Measurements from ENCODE around the gene ADAM11. TPM values are rescaled to one million over a fixed set of nuclear protein-coding genes. Genes with fewer than 3 reads are reported as not detected.

Gene ADAM11
- total and polyA plus RNA-seq, 2 of the 13 experiments (the other 11 are each of a cell fraction or from before 2014, with no cell fraction given), result 0.38 to 0.91 TPM

GRCh38 chr17:44792276-44792675 lies 33.5 kb downstream of the ADAM11 start:
- CTCF ChIA-PET (ENCODE audit: low intra/inter-chr PET ratio, low total read pairs), result no interaction called here
- Histone ChIP-seq H3K27ac (ENCODE audit: extremely low read length, insufficient read depth, low read length) (no peak overlapping the region), H3K27me3 (ENCODE audit: control insufficient read depth in 1 of 2, insufficient read depth in 2 of 2, low read length in 2 of 2) (peaks cover 3 to 12% of the 10 kb centered on the region in 2 experiments; a peak in 3 of 5 replicates), H2AFZ (ENCODE audit: low read length) (no peak overlapping the region), H3K9me3 (ENCODE audit: low read length) (no peaks in the 10 kb centered on the region), H3K4me3 (replicated peaks in 1 of 3; ENCODE audit: insufficient read depth in 1 of 3, low read depth in 2 of 3, low read length in 3 of 3) (no peak overlapping the region), H3K4me2 (ENCODE audit: low read depth, low read length) (no peak overlapping the region), H4K20me1 (ENCODE audit: insufficient read depth, low read length) (no peaks in the 10 kb centered on the region), H3K4me1 (ENCODE audit: insufficient read depth, low read length) (peaks cover 12% of the 10 kb centered on the region), H3K36me3 (replicated peaks in 1 of 2; ENCODE audit: control insufficient read depth in 1 of 2, insufficient read depth in 2 of 2, low read length in 2 of 2) (no peaks in the 10 kb centered on the region), H3K9ac (ENCODE audit: insufficient read depth, low read depth, low read length) (no peak overlapping the region), H3K79me2 (ENCODE audit: insufficient read depth, low read length) (no peaks in the 10 kb centered on the region)
- in situ Hi-C loops (cut with HindIII; ENCODE audit: extremely low pct_ligation_motif_present, low pct_unique_long_range_greater_than_20kb), result loop anchor here (25.0 kb wide), 1 partner anchor 220 kb away; no protein-coding TSS in a partner anchor
- DNase-seq (ENCODE audit: low spot score), result no peak
- ATAC-seq, result no peak
- WGBS (ENCODE audit: low lambda C conversion rate), result 73% methylated on average over 1 of the region's 1 CpG
- no peak for FAIRE-seq
- intact Hi-C loops (cut with micrococcal nuclease; ENCODE audit: unreplicated experiment), result no loop called here
- POLR2A ChIA-PET, result no interaction called here
- no peak for TF ChIP-seq ZNF576 (CRISPR knock-in tag; IDR thresholded peaks at IDR 0.05)
- TF ChIP-seq ZNF253 (CRISPR knock-in tag; IDR thresholded peaks at IDR 0.05; ENCODE audit: borderline replicate concordance), result no peak
- no peak for TF ChIP-seq SKIL (CRISPR knock-in tag; IDR thresholded peaks at IDR 0.05; ENCODE audit: borderline replicate concordance)
- TF ChIP-seq ZNF776 (CRISPR knock-in tag; IDR thresholded peaks at IDR 0.05), result no peak
- no peak for TF ChIP-seq CBFB (CRISPR knock-in tag; IDR thresholded peaks at IDR 0.05)
- no TSS peak for BruUV-seq (replicated peaks)
